Panc1 (cell line): ENCODE results near the gene ZMAT3.

Source experiments
- POLR2AphosphoS5 ChIP-seq: IDR thresholded peaks from 2 replicates; pipeline ENCODE4 v1.6.1; 2012; ENCODE audit warnings: mild to moderate bottlenecking, low read depth, low read length, moderate library complexity
- TF ChIP-seq, protein P1 (sequence below): fragments of 450-650 bp; IDR thresholded peaks from 2 replicates; pipeline ENCODE4 v1.5.1; 2017; ENCODE audit warnings: mild to moderate bottlenecking

DNA sequence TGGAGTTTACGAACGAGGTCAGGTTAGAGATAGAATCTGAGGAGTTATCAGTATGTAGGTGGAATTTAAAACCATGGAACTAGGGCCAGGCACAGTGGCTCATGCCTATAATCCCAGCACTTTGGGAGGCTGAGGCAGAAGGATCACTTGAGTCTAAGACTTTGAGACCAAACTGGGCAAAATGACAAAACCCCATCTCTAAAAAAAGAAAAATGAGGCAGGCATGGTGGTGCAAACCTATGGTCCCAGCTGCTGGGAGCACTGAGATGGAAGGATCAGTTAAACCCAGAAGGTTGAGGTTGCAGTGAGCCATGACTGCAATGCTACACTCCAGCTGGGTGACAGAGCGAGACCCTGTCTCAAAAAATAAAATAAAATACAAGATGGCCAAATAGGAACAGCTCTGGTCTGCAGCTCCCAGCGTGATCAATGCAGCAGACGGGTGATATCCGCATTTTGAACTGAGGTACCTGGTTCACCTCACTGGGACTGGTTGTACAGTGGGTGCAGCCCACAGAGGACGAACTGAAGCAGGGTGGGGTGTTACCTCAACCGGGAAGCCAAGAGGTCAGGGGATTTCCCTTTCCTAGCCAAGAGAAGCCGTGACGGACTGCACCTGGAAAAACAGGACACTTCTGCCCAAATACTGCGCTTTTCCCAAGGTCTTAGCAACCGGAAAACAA, 33.3 kb downstream of the ZMAT3 start:
- TF ChIP-seq, protein P1, sequence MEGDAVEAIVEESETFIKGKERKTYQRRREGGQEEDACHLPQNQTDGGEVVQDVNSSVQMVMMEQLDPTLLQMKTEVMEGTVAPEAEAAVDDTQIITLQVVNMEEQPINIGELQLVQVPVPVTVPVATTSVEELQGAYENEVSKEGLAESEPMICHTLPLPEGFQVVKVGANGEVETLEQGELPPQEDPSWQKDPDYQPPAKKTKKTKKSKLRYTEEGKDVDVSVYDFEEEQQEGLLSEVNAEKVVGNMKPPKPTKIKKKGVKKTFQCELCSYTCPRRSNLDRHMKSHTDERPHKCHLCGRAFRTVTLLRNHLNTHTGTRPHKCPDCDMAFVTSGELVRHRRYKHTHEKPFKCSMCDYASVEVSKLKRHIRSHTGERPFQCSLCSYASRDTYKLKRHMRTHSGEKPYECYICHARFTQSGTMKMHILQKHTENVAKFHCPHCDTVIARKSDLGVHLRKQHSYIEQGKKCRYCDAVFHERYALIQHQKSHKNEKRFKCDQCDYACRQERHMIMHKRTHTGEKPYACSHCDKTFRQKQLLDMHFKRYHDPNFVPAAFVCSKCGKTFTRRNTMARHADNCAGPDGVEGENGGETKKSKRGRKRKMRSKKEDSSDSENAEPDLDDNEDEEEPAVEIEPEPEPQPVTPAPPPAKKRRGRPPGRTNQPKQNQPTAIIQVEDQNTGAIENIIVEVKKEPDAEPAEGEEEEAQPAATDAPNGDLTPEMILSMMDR = no peak
- TF ChIP-seq POLR2AphosphoS5 = no peak
